HepG2 (cell line): Measurements from ENCODE around the gene GOLGA6C. TPM values are rescaled to one million over a fixed set of nuclear protein-coding genes. Genes with fewer than 3 reads are reported as not detected.

Source experiments
- ARHGAP35 ChIP-seq: sonication (generic); formaldehyde crosslinking; IDR thresholded peaks from 2 replicates; pipeline ENCODE4 v1.9.0; 2022; ENCODE audit warnings: mild to moderate bottlenecking, inconsistent platforms, moderate library complexity, missing genetic modification reagents, borderline replicate concordance
- EHMT2 ChIP-seq: fragments of 200-600 bp; sonication (generic); IDR thresholded peaks from 2 replicates; pipeline ENCODE4 v1.7.0; 2017; ENCODE audit warnings: antibody characterized with exemption, low read depth, low read length, borderline replicate concordance
- HNRNPL ChIP-seq: fragments of 200-400 bp; formaldehyde crosslinking; IDR thresholded peaks from 2 replicates; pipeline ENCODE4 v1.6.1; 2017; ENCODE audit warnings: mild to moderate bottlenecking, low read depth, low read length
- JDP2 ChIP-seq: sonication (generic); formaldehyde crosslinking; IDR thresholded peaks from 2 replicates; pipeline ENCODE4 v1.8.1; 2022; ENCODE audit warnings: missing genetic modification reagents, borderline replicate concordance
- KDM5B ChIP-seq: sonication (generic); formaldehyde crosslinking; IDR thresholded peaks from 2 replicates; pipeline ENCODE4 v1.4.0; 2020; ENCODE audit warnings: missing genetic modification reagents, mild to moderate bottlenecking, borderline replicate concordance
- LRRFIP1 ChIP-seq: sonication (generic); formaldehyde crosslinking; conservative IDR thresholded peaks from 2 replicates; pipeline ENCODE4 v1.4.0; 2020; ENCODE audit warnings: missing genetic modification reagents
- MAFF ChIP-seq: IDR thresholded peaks from 2 replicates; pipeline ENCODE4 v1.6.1; 2011; ENCODE audit warnings: low read depth, low read length, improper control_type of control experiment
- MLXIP ChIP-seq: sonication (generic); formaldehyde crosslinking; IDR thresholded peaks from 2 replicates; pipeline ENCODE4 v1.9.0; 2021; ENCODE audit warnings: missing genetic modification reagents, borderline replicate concordance
- RCOR2 ChIP-seq: IDR thresholded peaks from 2 replicates; pipeline ENCODE4 v1.6.1; 2016; ENCODE audit warnings: missing biosample characterization, missing genetic modification reagents
- SMAD1 ChIP-seq: sonication (generic); formaldehyde crosslinking; IDR thresholded peaks from 2 replicates; pipeline ENCODE4 v1.4.0; 2020; ENCODE audit warnings: missing genetic modification reagents, low read depth, mild to moderate bottlenecking, borderline replicate concordance
- SMYD3 ChIP-seq: sonication (generic); formaldehyde crosslinking; IDR thresholded peaks from 2 replicates; pipeline ENCODE4 v1.8.1; 2023; ENCODE audit warnings: mild to moderate bottlenecking, missing genetic modification reagents
- SP4 ChIP-seq: sonication (generic); formaldehyde crosslinking; IDR thresholded peaks from 2 replicates; pipeline ENCODE4 v1.8.1; 2023; ENCODE audit warnings: mild to moderate bottlenecking, missing genetic modification reagents
- XBP1 ChIP-seq: sonication (generic); formaldehyde crosslinking; IDR thresholded peaks from 2 replicates; pipeline ENCODE4 v1.5.0; 2020; ENCODE audit warnings: missing genetic modification reagents
- ZC3H13 ChIP-seq: sonication (generic); formaldehyde crosslinking; IDR thresholded peaks from 2 replicates; pipeline ENCODE4 v1.8.1; 2023; ENCODE audit warnings: mild to moderate bottlenecking, missing genetic modification reagents, moderate library complexity
- ZFP62 ChIP-seq: sonication (generic); formaldehyde crosslinking; IDR thresholded peaks from 2 replicates; pipeline ENCODE4 v1.4.0; 2020; ENCODE audit warnings: missing genetic modification reagents
- ZFP91 ChIP-seq: sonication (generic); formaldehyde crosslinking; IDR thresholded peaks from 2 replicates; pipeline ENCODE4 v1.9.0; 2022; ENCODE audit warnings: missing genetic modification reagents, mild to moderate bottlenecking, borderline replicate concordance
- ZNF609 ChIP-seq: sonication (generic); formaldehyde crosslinking; IDR thresholded peaks from 2 replicates; pipeline ENCODE4 v1.4.0; 2020; ENCODE audit warnings: mild to moderate bottlenecking, missing genetic modification reagents, borderline replicate concordance
- ZNF781 ChIP-seq: sonication (generic); formaldehyde crosslinking; IDR thresholded peaks from 2 replicates; pipeline ENCODE4 v1.5.1; 2020; ENCODE audit warnings: borderline replicate concordance, mild to moderate bottlenecking, missing genetic modification reagents; ENCODE audit errors: not compliant biosample characterization
- polyA plus RNA-seq, 8 experiments: library from polyadenylated mRNA; depleted of rRNA in 3 of 8; stranded (reverse) in 7 of 8; unstranded in 1 of 8; fragments of >200 nt; fragmentation: Illumina TruSeq in 4 of 8; extraction: Trizol in 4 of 8; gene quantifications; 2 replicates each; pipeline versions ENCODE4 v1.2.1 to v1.2.3, GENCODE V29; 2011 to 2016; ENCODE audit warnings: low read depth in 4 of 8, missing spikeins in 1 of 8, mixed read lengths in 1 of 8; ENCODE audit not compliant: insufficient read depth in 1 of 8
- total RNA-seq, 5 experiments: library from RNA; depleted of rRNA; stranded (reverse); fragments of >200 nt; fragmentation: Illumina TruSeq; extraction: Trizol; gene quantifications; 2 replicates each; pipeline ENCODE4 v1.2.3, GENCODE V29; 2016; ENCODE audit warnings: low read depth in 1 of 5

GOLGA6C gene
- total and polyA plus RNA-seq, 2 of the 13 experiments (the other 11 are each of a cell fraction or from before 2014, with no cell fraction given), result not detected

- TF ChIP-seq ARHGAP35 (no peak), JDP2 (CRISPR knock-in tag) (no peak), ZFP91 (CRISPR knock-in tag) (no peak; the same call in 1 of the 2 replicates), MAFF (no peak), SMAD1 (CRISPR knock-in tag) (no peak), LRRFIP1 (CRISPR knock-in tag) (no peak), ZNF609 (CRISPR knock-in tag) (0 out of 2 replicates have a peak, but pooled peaks have one; percentile 14), SP4 (no peak), RCOR2 (no peak), ZNF781 (no peak), ZC3H13 (peak; percentile 91), EHMT2 (no peak), HNRNPL (no peak), KDM5B (CRISPR knock-in tag) (peak; percentile 42; the same call in 1 of the 2 replicates), MLXIP (CRISPR knock-in tag) (no peak), ZFP62 (CRISPR knock-in tag) (no peak), XBP1 (CRISPR knock-in tag) (no peak), SMYD3 (no peak)
Observed at GRCh38 chr15:75213768-75214221, 44.3 kb upstream of the GOLGA6C start (continued).
